Neural cell (in vitro differentiated cells): ENCODE results near the gene SDHB. TPM values are rescaled to one million over a fixed set of nuclear protein-coding genes. Genes with fewer than 3 reads are reported as not detected.

ENCODE experiments used
- H2AFZ ChIP-seq: fragments of 200-600, 300-800 bp; sonication (generic), shearing (Covaris generic); 2 replicates; pipeline ENCODE4 v1.6.0; 2014; ENCODE audit warnings: low read depth, mild to moderate bottlenecking, antibody characterized with exemption, low read length, moderate library complexity
- H3F3A ChIP-seq: fragments of 200-600 bp; shearing (Covaris generic); 2 replicates; pipeline ENCODE4 v1.6.1; 2016; ENCODE audit warnings: mild to moderate bottlenecking, moderate library complexity, mixed read lengths, antibody characterized with exemption, low read length; ENCODE audit not compliant: insufficient read depth, poor library complexity, severe bottlenecking
- H3K27ac ChIP-seq: fragments of 200-600, 300-800 bp; sonication (generic), shearing (Covaris generic); 2 replicates; pipeline ENCODE4 v1.5.1; 2014; ENCODE audit warnings: mild to moderate bottlenecking, low read length, moderate library complexity
- H3K27me3 ChIP-seq: fragments of 300-800, 200-600 bp; sonication (generic), shearing (Covaris generic); 2 replicates; pipeline ENCODE4 v1.6.0; 2014; ENCODE audit warnings: mild to moderate bottlenecking, low read depth, low read length, moderate library complexity; ENCODE audit not compliant: insufficient read depth
- H3K36me3 ChIP-seq: fragments of 300-800, 200-600 bp; sonication (generic), shearing (Covaris generic); 2 replicates; pipeline ENCODE4 v1.5.1; 2014; ENCODE audit warnings: mild to moderate bottlenecking, antibody characterized with exemption, low read length, moderate library complexity; ENCODE audit not compliant: insufficient read depth
- H3K4me2 ChIP-seq: fragments of 300-800, 200-600 bp; sonication (generic), shearing (Covaris generic); 2 replicates; pipeline ENCODE4 v1.6.0; 2014; ENCODE audit warnings: mild to moderate bottlenecking, low read length
- H3K4me3 ChIP-seq: fragments of 300-800, 200-600 bp; sonication (generic), shearing (Covaris generic); 2 replicates; pipeline ENCODE4 v1.5.1; 2014; ENCODE audit warnings: mild to moderate bottlenecking, low read length, moderate library complexity
- H3K79me2 ChIP-seq: fragments of 200-600 bp; shearing (Covaris generic); replicated peaks from 2 replicates; pipeline ENCODE4 v1.6.0; 2014; ENCODE audit warnings: mild to moderate bottlenecking, low read length, moderate library complexity; ENCODE audit not compliant: insufficient read depth
- H3K9ac ChIP-seq: fragments of 300-800, 200-600 bp; sonication (generic), shearing (Covaris generic); 2 replicates; pipeline ENCODE4 v1.6.1; 2016; ENCODE audit warnings: mild to moderate bottlenecking, low read length, mixed read lengths
- H3K9me2 ChIP-seq: fragments of 200-600 bp; shearing (Covaris generic); 2 replicates; pipeline ENCODE4 v1.6.1; 2016; ENCODE audit warnings: mild to moderate bottlenecking, low read length, mixed read lengths; ENCODE audit not compliant: insufficient read depth
- H3K9me3 ChIP-seq: fragments of 200-600, 300-800 bp; sonication (generic), shearing (Covaris generic); 2 replicates; pipeline ENCODE4 v1.6.1; 2016; ENCODE audit warnings: mild to moderate bottlenecking, mixed run types, low read length, moderate library complexity, mixed read lengths
- H4K20me1 ChIP-seq: fragments of 200-600 bp; shearing (Covaris generic); 2 replicates; pipeline ENCODE4 v1.6.1; 2016; ENCODE audit warnings: mild to moderate bottlenecking, mixed run types; ENCODE audit not compliant: insufficient read depth
- EP300 ChIP-seq: fragments of 450-650 bp; conservative IDR thresholded peaks from 2 replicates; pipeline ENCODE4 v1.6.1; 2014; ENCODE audit warnings: antibody characterized with exemption, mild to moderate bottlenecking, moderate library complexity; ENCODE audit not compliant: poor library complexity, severe bottlenecking
- EZH2 ChIP-seq: fragments of 200-600, 300-800 bp; shearing (Covaris generic), sonication (generic); IDR thresholded peaks from 2 replicates; pipeline ENCODE4 v1.6.1; 2014; ENCODE audit warnings: antibody characterized with exemption, low read length, borderline replicate concordance, mild to moderate bottlenecking; ENCODE audit not compliant: insufficient read depth, poor library complexity, severe bottlenecking
- MXI1 ChIP-seq: fragments of 450-650 bp; conservative IDR thresholded peaks from 2 replicates; pipeline ENCODE4 v1.6.1; 2014; ENCODE audit warnings: antibody characterized with exemption, mild to moderate bottlenecking; ENCODE audit not compliant: poor library complexity, severe bottlenecking
- POLR2AphosphoS5 ChIP-seq: IDR thresholded peaks from 2 replicates; pipeline ENCODE4 v1.6.1; 2012
- RAD21 ChIP-seq: fragments of 450-650 bp; conservative IDR thresholded peaks from 2 replicates; pipeline ENCODE4 v1.6.1; 2014; ENCODE audit warnings: antibody characterized with exemption, mild to moderate bottlenecking, moderate library complexity
- SMC3 ChIP-seq: fragments of 450-650 bp; conservative IDR thresholded peaks from 2 replicates; pipeline ENCODE4 v1.6.1; 2014; ENCODE audit warnings: antibody characterized with exemption, mild to moderate bottlenecking, moderate library complexity; ENCODE audit not compliant: poor library complexity
- TAF1 ChIP-seq: IDR thresholded peaks from 2 replicates; pipeline ENCODE4 v1.6.1; 2012; ENCODE audit warnings: low read depth
- polyA plus RNA-seq: library from polyadenylated mRNA; depleted of rRNA; stranded (reverse); fragments of >200 nt; gene quantifications from 2 replicates; pipeline ENCODE4 v1.2.3, GENCODE V29; 2014
- TF ChIP-seq, protein P1 (sequence below): fragments of 450-650 bp; IDR thresholded peaks from 2 replicates; pipeline ENCODE4 v1.5.1; 2014; ENCODE audit warnings: antibody characterized with exemption, mild to moderate bottlenecking, moderate library complexity; ENCODE audit not compliant: poor library complexity, severe bottlenecking
- TF ChIP-seq, protein P2 (sequence below): IDR thresholded peaks from 2 replicates; pipeline ENCODE4 v1.6.1; 2012; ENCODE audit warnings: borderline replicate concordance

The SDHB gene
- polyA plus RNA-seq, 1 donor from 2014 or later, result 129 TPM

DNA sequence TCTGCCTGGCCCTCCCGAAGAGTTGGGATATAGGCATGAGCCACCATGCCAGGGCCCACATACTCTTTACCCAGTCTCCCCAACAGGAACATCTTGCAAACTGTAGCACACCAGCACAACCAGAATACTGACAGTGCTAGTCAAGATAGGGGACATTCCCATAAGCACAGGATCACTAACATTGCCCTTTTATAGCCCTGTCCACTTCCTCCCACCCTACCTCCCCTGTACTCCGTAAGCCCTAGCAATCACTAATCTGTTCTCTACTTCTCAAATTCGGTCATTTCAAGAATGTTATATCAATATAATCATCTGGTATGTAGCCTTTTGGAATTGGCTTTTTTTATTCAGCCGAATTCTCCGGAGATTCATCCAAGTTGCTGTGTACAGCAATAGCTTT lies 5.9 kb downstream of the SDHB start (continued):
- TF ChIP-seq TAF1, result no peak

DNA sequence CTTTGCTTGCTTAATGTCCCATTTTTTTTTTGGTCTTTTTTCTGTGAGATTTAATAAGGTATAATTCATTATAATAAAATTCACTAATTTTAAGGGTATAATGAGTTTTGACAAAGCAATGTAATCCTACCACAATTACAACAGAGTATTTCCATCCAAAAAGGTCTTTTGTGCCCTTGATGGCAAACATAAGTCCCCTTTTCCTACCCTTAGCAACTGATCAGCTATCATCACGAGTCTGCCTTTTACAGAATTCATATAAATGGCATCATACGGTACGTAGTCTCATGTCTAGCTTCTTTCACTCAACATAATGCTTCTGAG lies 7.5 kb downstream of the SDHB start:
- no peaks in the 10 kb centered on the region for H3K36me3 ChIP-seq
- no peak overlapping the region for H2AFZ ChIP-seq
- H3K27ac ChIP-seq, result no peak overlapping the region
- H3K9ac ChIP-seq, result no peak overlapping the region
- peaks cover 13% of the 10 kb centered on the region for H3K79me2 ChIP-seq
- H3K9me3 ChIP-seq, result no peaks in the 10 kb centered on the region
- H3F3A ChIP-seq, result no peaks in the 10 kb centered on the region
- no peaks in the 10 kb centered on the region for H3K9me2 ChIP-seq
- no peak overlapping the region for H3K4me3 ChIP-seq
- no peaks in the 10 kb centered on the region for H3K27me3 ChIP-seq
- H3K4me2 ChIP-seq, result no peak overlapping the region
- no peaks in the 10 kb centered on the region for H4K20me1 ChIP-seq
- TF ChIP-seq EZH2, result no peak
- no peak for TF ChIP-seq TAF1
- TF ChIP-seq SMC3, result no peak
- no peak for TF ChIP-seq RAD21
- TF ChIP-seq MXI1, result no peak
- no peak for TF ChIP-seq POLR2AphosphoS5
- TF ChIP-seq, protein P1, sequence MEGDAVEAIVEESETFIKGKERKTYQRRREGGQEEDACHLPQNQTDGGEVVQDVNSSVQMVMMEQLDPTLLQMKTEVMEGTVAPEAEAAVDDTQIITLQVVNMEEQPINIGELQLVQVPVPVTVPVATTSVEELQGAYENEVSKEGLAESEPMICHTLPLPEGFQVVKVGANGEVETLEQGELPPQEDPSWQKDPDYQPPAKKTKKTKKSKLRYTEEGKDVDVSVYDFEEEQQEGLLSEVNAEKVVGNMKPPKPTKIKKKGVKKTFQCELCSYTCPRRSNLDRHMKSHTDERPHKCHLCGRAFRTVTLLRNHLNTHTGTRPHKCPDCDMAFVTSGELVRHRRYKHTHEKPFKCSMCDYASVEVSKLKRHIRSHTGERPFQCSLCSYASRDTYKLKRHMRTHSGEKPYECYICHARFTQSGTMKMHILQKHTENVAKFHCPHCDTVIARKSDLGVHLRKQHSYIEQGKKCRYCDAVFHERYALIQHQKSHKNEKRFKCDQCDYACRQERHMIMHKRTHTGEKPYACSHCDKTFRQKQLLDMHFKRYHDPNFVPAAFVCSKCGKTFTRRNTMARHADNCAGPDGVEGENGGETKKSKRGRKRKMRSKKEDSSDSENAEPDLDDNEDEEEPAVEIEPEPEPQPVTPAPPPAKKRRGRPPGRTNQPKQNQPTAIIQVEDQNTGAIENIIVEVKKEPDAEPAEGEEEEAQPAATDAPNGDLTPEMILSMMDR, result no peak
- TF ChIP-seq, protein P2, sequence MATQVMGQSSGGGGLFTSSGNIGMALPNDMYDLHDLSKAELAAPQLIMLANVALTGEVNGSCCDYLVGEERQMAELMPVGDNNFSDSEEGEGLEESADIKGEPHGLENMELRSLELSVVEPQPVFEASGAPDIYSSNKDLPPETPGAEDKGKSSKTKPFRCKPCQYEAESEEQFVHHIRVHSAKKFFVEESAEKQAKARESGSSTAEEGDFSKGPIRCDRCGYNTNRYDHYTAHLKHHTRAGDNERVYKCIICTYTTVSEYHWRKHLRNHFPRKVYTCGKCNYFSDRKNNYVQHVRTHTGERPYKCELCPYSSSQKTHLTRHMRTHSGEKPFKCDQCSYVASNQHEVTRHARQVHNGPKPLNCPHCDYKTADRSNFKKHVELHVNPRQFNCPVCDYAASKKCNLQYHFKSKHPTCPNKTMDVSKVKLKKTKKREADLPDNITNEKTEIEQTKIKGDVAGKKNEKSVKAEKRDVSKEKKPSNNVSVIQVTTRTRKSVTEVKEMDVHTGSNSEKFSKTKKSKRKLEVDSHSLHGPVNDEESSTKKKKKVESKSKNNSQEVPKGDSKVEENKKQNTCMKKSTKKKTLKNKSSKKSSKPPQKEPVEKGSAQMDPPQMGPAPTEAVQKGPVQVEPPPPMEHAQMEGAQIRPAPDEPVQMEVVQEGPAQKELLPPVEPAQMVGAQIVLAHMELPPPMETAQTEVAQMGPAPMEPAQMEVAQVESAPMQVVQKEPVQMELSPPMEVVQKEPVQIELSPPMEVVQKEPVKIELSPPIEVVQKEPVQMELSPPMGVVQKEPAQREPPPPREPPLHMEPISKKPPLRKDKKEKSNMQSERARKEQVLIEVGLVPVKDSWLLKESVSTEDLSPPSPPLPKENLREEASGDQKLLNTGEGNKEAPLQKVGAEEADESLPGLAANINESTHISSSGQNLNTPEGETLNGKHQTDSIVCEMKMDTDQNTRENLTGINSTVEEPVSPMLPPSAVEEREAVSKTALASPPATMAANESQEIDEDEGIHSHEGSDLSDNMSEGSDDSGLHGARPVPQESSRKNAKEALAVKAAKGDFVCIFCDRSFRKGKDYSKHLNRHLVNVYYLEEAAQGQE, result no peak
- no peak for TF ChIP-seq EP300

DNA sequence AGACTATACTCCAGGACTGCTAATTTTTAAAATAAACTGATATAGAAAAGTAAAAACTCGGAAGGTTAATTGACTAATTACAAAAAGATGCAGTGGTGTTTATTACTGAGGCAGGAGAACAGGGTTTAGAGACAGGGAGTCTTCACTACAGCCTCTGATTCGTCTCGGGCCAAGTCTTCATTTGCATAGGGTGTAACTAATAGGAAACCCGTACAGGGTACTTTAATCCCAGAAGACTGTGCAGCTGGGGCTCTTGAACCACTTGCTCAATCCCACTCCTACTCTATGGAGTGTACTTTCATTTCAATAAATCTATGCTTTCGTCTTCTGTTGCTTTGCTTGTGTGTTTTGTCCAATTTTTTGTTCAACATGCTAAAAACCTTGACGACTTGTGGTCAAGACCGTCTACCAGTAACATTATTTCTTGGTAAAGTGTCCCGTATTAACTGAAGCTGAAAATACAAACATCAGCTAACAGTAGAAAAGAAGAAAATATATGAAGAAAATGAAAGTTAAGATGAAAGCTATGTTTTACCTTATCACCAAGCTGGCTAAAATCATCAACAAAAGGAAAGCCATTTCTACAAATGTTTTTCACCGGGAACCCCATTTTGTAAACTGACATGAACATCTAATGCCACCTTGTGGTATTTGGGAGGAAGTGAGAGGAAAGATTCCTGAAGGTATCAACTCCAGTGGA lies 8.0 kb downstream of the SDHB start:
- no peaks in the 10 kb centered on the region for H3K9me2 ChIP-seq
- no peak for TF ChIP-seq TAF1
- no peak for TF ChIP-seq EZH2
- TF ChIP-seq, protein P1, result peak; percentile 85
- TF ChIP-seq RAD21, result peak; percentile 83
- TF ChIP-seq POLR2AphosphoS5, result no peak
- peak; percentile 83 for TF ChIP-seq SMC3
- TF ChIP-seq, protein P2, result no peak
- TF ChIP-seq MXI1, result no peak
- no peak for TF ChIP-seq EP300
- no peak overlapping the region for H2AFZ ChIP-seq
- H3K4me3 ChIP-seq, result peak overlapping the region; percentile 42
- H3K36me3 ChIP-seq, result no peaks in the 10 kb centered on the region
- no peaks in the 10 kb centered on the region for H3K27me3 ChIP-seq
- no peak overlapping the region for H3K4me2 ChIP-seq
- peaks cover 9% of the 10 kb centered on the region for H3K79me2 ChIP-seq
- H3F3A ChIP-seq, result no peaks in the 10 kb centered on the region
- no peak overlapping the region for H3K27ac ChIP-seq
- no peaks in the 10 kb centered on the region for H3K9me3 ChIP-seq
- peak overlapping the region; percentile 36 for H3K9ac ChIP-seq
- no peaks in the 10 kb centered on the region for H4K20me1 ChIP-seq
